GM19351 (cell line): ENCODE results near the gene APLN.

Experiments
- ATAC-seq: cut with Tn5 transposase; IDR thresholded peaks from one replicate; pipeline ENCODE4 v1.9.1; 2021; ENCODE audit warnings: mild to moderate bottlenecking, moderate library complexity; ENCODE audit not compliant: unreplicated experiment

The APLN gene

DNA sequence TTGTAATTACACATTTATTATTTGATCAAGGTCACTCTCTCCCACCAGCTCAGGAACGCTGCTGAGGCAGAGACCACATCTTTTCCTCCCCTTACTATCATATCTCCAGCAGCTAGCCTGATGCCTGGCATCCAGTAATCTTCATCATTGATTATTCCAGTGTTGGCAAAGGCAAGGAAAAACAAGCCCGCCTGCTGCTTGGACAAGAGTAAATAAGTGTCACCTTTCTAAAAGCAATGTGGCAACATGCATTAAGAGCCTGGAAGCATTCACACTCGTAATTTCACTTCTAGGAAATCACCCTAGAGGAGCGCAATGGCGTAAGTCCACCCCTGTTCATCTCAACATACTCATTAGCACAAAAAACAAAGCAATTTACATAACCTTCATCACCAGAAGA is 54.8 kb downstream of the APLN start:
- no peak for ATAC-seq

DNA sequence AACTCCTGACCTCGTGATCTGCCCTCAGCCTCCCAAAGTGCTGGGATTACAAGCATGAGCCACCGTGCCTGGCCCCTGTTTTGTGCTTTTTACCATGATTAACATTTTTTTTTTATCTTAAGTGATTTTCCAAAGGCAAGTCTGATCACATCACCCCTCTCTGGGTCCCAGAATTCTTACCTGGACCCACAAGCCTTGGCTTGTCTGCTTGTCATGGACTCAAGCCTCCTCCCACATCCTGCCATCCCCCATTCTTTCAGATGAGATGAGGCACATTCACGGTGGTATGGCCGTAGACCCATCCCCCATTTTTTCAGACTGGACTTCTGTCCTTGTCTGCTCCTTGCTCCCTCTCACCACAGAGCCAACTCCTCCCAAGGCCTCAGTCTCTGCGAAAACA is 55.3 kb downstream of the APLN start:
- no peak for ATAC-seq

DNA sequence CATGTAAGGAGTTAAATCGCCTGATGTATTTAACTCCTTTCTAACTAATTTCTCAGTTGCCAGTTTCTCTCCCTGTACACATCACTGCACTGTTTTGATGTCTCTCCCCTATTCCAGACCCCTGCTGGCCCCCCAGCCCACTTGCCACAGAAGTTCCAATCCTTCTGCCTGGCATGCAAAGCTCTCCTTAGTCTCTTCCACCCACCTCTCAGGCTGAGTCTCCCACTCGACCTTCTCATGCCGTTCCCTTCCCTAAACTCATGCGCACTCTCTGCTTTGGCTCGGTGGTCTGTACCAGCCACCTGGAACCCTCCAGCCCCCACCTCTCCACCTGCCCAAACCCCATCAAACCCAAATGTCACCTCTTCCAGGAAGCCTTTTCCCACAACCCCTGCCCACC is 56.9 kb downstream of the APLN start:
- ATAC-seq = no peak

DNA sequence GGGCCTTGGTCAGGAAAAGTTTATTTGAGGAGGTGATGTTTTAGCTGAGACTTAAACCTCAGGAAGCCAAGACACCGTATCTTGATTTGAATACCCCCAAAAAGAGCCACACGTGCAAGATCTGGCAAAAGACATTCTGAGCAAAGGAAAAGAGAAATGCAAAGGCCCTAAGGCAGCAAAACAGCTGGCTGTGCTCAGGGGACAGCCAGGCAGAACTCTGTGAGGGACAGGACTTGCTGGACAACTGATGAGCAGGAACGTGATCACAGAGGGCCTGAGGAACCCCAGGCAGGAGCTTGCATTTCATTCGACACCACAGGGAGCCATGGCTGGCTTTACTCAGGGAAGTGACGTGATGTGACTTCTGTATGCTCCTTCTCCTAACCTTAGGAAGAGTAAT is 58.7 kb downstream of the APLN start:
- ATAC-seq = no peak
